Activated CD4-positive, CD25-positive, alpha-beta regulatory T cell (primary cell): Measurements from ENCODE around the gene DAZAP1.

Experiments used
- DNase-seq, 4 experiments: peaks; one replicate each; lab custom pipeline; 2025; lab: John Stamatoyannopoulos, UW

Gene DAZAP1

GRCh38 chr19:1445185-1445931 lies 38.0 kb downstream of the DAZAP1 start:
- peak; percentile 58 to 68 (median 61) for DNase-seq

GRCh38 chr19:1445932-1446712 lies 38.7 kb downstream of the DAZAP1 start:
- no peak for DNase-seq

- no peak for DNase-seq
These were observed 39.5 kb downstream of the DAZAP1 start for GRCh38 chr19:1446713-1447481.

GRCh38 chr19:1447504-1447903 lies 40.1 kb downstream of the DAZAP1 start:
- no peak for DNase-seq

- DNase-seq: no peak
These were observed 40.6 kb downstream of the DAZAP1 start for GRCh38 chr19:1447944-1448343.

- DNase-seq: no peak
These were observed 42.4 kb downstream of the DAZAP1 start, which contains the start of gene APC2 for GRCh38 chr19:1449467-1450442. Gene APC2 (plus strand): TSS chr19:1450121. CDS start chr19:1453002, 2,881 bp downstream.

GRCh38 chr19:1450735-1451731 lies 43.6 kb downstream of the DAZAP1 start:
- DNase-seq: no peak

- no peak for DNase-seq
These were observed 44.8 kb downstream of the DAZAP1 start for GRCh38 chr19:1451916-1452801.

GRCh38 chr19:1452802-1453524 lies 45.6 kb downstream of the DAZAP1 start:
- no peak for DNase-seq

GRCh38 chr19:1453525-1454364 lies 46.4 kb downstream of the DAZAP1 start:
- no peak for DNase-seq

GRCh38 chr19:1455002-1455335 lies 47.6 kb downstream of the DAZAP1 start:
- DNase-seq: no peak

GRCh38 chr19:1455336-1456120 lies 48.1 kb downstream of the DAZAP1 start:
- DNase-seq: no peak

GRCh38 chr19:1456121-1456900 lies 48.9 kb downstream of the DAZAP1 start:
- DNase-seq: no peak

GRCh38 chr19:1457031-1457739 lies 49.8 kb downstream of the DAZAP1 start:
- no peak for DNase-seq

GRCh38 chr19:1457892-1458291 lies 50.5 kb downstream of the DAZAP1 start:
- DNase-seq: no peak
